Right ventricle myocardium superior (tissue), 1 donor: ENCODE measurements around the gene TBC1D2B. TPM values are rescaled to one million over a fixed set of nuclear protein-coding genes. Genes with fewer than 3 reads are reported as not detected.
"Not testable (repeated sequence)": the region's sequence is repeated elsewhere in the genome, so short reads cannot be mapped to it uniquely, and the experiment has no call there.

Experiments used
- ATAC-seq: fragments of 200-7000 bp; cut with Tn5 transposase; one replicate; pipeline ENCODE4 v1.9.1; 2020; ENCODE audit warnings: mild to moderate bottlenecking; ENCODE audit not compliant: poor library complexity
- DNase-seq: peaks from one replicate; pipeline ENCODE4 v3.0.0-alpha.2; 2020
- intact Hi-C: fragments of 100-400 bp; cut with DNase I; formaldehyde crosslinking; loops from one replicate; pipeline ENCODE4 v1.11.2; 2022
- total RNA-seq: library from RNA; stranded (reverse); fragmentation: NEBNext Ultra II Directional; extraction: Animal tissue kit (Norgen Biotek cat#: 25700); gene quantifications from one replicate; pipeline ENCODE4 v1.2.1, GENCODE V29; 2021
- donor health status: DM: no; HTN: yes; CAD: no; lungs with severe emphysema.

The TBC1D2B gene
- total RNA-seq, 1 donor from 2014 or later: 9.8 TPM

DNA sequence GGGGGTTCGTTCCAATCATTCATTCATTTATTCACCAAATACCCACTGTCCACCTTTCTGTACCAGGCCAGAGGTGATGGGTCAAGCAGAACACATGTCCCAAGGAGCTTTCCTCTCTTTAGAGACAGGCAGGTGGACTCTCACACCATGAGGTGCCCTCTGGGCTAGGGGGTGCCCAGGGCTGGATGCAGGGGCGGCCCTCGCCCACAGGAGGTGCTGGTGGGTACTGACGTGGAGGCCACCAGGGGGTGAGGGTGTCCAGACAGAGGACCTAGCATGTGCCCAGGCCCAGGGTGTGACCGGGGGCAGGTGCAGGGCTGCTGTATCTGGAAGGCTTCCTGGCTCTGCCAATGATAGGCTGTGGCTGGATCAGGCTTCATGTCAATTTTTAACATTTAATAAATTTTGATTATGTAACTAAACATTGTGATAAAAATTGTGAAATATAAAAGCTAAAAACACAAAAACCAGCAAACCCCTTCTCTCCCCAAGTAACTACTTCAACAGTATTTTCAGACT is 124.5 kb downstream of the TBC1D2B start:
- intact Hi-C loops, ATAC-seq, DNase-seq: not testable (repeated sequence)

DNA sequence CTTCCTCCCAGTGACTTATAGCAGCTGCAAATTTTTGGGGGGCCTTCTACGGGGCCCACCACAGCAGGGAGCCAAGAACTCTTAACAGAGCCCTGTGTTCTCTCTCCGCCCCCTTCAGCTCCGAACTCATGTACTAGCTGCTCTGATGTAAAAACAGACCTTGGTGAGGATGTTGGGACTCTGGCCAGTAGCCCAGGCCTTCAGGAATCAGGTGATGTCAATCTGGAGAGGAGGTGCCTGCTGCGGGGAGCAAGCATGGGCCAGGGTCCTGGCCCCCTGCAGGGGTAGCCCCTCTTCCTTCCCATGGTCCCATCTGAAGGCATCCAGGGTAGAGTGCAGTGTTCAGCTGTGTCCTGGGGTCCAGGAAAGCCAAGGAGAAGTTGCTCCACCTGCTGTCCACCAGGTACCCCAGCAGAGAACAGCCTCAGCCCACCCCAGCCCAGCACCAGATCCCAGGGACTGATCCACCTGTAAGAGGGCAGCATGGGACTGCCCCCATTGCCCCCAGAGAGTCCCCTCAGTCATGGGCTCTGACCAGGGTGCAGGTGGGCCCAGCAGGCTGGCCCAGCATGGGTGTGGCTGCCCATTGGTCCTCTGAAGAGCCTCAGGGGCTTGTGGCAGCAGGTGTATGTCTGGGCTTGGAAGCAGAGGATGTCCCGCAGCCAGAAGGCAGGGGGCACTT is 126.3 kb downstream of the TBC1D2B start:
- ATAC-seq, intact Hi-C loops, DNase-seq: not testable (repeated sequence)

DNA sequence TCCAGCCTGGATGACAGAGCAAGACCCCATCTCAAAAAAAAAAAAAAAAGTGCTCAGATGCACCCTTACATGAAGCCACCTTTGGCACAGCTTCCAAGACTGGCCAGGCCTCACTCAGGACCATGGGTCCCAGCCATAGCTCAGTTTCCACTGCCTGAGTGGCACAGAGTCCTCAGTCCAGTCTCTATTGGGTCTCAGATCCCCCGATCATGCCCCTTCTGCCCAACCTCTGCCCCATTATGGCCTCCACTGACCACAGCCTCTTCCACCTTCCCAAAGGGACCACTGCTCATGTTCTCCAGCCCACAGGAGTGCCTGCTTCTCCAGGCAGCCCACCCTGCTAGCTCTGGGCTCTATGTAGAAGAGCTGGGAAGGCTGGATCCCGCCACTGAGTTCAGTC is 127.0 kb downstream of the TBC1D2B start:
- DNase-seq, intact Hi-C loops, ATAC-seq: not testable (repeated sequence)

DNA sequence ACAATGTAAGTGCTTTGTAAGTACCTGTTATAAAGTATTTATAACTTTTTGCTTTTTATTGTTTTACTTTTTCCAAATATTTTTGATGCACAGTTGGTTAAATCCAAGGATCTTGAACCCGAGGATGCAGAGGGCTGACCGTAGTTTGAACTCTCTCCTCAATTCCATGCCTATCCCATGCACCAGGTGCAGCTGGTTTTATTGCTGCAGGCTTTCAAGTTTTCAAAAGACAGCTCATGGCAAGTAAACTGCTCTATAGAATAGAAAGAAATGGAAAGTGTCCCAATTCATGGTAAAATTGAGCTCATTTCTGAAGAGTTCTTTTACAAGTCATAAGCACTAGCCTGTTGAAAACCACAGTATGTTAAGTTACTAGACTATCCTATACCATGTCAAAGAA is 131.9 kb downstream of the TBC1D2B start:
- intact Hi-C loops: no loop called here
- ATAC-seq: no peak

More for the DNA sequence above, 131.9 kb downstream of the TBC1D2B start:
- no peak for DNase-seq

Other genes with a start within 250 kb of the TBC1D2B start
- not detected for gene SH2D7, start 14.8 kb upstream of the TBC1D2B start, total RNA-seq
- 21.9 TPM for gene CIB2, start 53.7 kb upstream of the TBC1D2B start, total RNA-seq
- 448 TPM for gene IDH3A, start 71.7 kb upstream of the TBC1D2B start, total RNA-seq
- 0.38 TPM for gene ACSBG1, start 156.9 kb upstream of the TBC1D2B start, total RNA-seq
- gene DNAJA4, start 186.9 kb upstream of the TBC1D2B start, total RNA-seq: 79.9 TPM
- 25.2 TPM for gene SKIC8, start 221.9 kb upstream of the TBC1D2B start, total RNA-seq